H1 (cell line): ENCODE measurements around the gene LHFPL2. TPM values are rescaled to one million over a fixed set of nuclear protein-coding genes. Genes with fewer than 3 reads are reported as not detected.

ENCODE experiments used
- CTCF ChIA-PET: fragments of 300-600 bp; sonication (Branson Sonifier 250); formaldehyde crosslinking; loops from one replicate; lab custom pipeline; 2021; ENCODE audit not compliant: partially characterized antibody; lab: Charles Lee
- POLR2A ChIA-PET: fragments of 300-600 bp; sonication (Branson Sonifier 250); formaldehyde crosslinking; loops from one replicate; lab custom pipeline; 2021; ENCODE audit warnings: inconsistent platforms; ENCODE audit not compliant: partially characterized antibody; lab: Charles Lee
- DNase-seq, 2 experiments: peaks; one replicate each; pipeline versions ENCODE4 v3.0.0 to v3.0.0-alpha.2; 2010 to 2022; ENCODE audit warnings: low spot score in 2 of 2, low read depth in 1 of 2, mixed read lengths in 1 of 2
- FAIRE-seq: peaks from 2 replicates; lab custom pipeline; 2011; peaks lifted over from hg19 to GRCh38; lab: Jason Lieb, UNC
- H2AFZ ChIP-seq: 2 replicates; pipeline ENCODE4 v1.8.1; 2012; ENCODE audit warnings: low read length, inconsistent platforms
- H2AK5ac ChIP-seq: 2 replicates; pipeline ENCODE4 v1.6.1; 2013; ENCODE audit warnings: low read depth, low read length
- H2BK120ac ChIP-seq: replicated peaks from 2 replicates; pipeline ENCODE3; 2013; ENCODE audit warnings: low read depth, low read length, inconsistent platforms
- H2BK12ac ChIP-seq: 2 replicates; pipeline ENCODE4 v1.6.1; 2013; ENCODE audit warnings: low read depth, low read length
- H2BK15ac ChIP-seq: 2 replicates; pipeline ENCODE4 v1.6.1; 2013; ENCODE audit warnings: low read length
- H2BK20ac ChIP-seq: 2 replicates; pipeline ENCODE4 v1.6.1; 2013; ENCODE audit warnings: low read length
- H2BK5ac ChIP-seq: 2 replicates; pipeline ENCODE4 v1.6.1; 2013; ENCODE audit warnings: low read depth, low read length
- H3K14ac ChIP-seq: 2 replicates; pipeline ENCODE4 v1.6.1; 2013; ENCODE audit warnings: inconsistent platforms; ENCODE audit not compliant: insufficient read length
- H3K18ac ChIP-seq: 2 replicates; pipeline ENCODE4 v1.6.1; 2013; ENCODE audit warnings: low read length; ENCODE audit errors: extremely low read depth
- H3K23ac ChIP-seq: 2 replicates; pipeline ENCODE4 v1.6.1; 2013; ENCODE audit warnings: inconsistent platforms; ENCODE audit not compliant: insufficient read length
- H3K23me2 ChIP-seq: 2 replicates; pipeline ENCODE4 v1.6.1; 2013; ENCODE audit warnings: low read depth, low read length
- H3K27ac ChIP-seq: 2 replicates; pipeline ENCODE4 v1.6.1; 2011; ENCODE audit warnings: low read depth, low read length, inconsistent platforms
- H3K27me3 ChIP-seq, 4 experiments: replicated peaks in 1 of 4; 1 replicate in 1 of 4; 2 replicates in 3 of 4; pipeline versions ENCODE4 v1.6.1 to v1.8.1; 2011 to 2013; ENCODE audit warnings: low read length in 3 of 4, mild to moderate bottlenecking in 3 of 4, inconsistent platforms in 2 of 4, mixed read lengths in 2 of 4, moderate library complexity in 1 of 4; ENCODE audit not compliant: control insufficient read depth in 3 of 4, insufficient read depth in 3 of 4; ENCODE audit errors: extremely low read depth in 1 of 4
- H3K36me3 ChIP-seq, 4 experiments: 2 replicates each; pipeline versions ENCODE4 v1.6.1 to v1.8.1; 2011 to 2013; ENCODE audit warnings: mild to moderate bottlenecking in 4 of 4, low read length in 3 of 4, moderate library complexity in 2 of 4, control low read depth in 1 of 4, inconsistent platforms in 1 of 4; ENCODE audit not compliant: insufficient read depth in 4 of 4, control insufficient read depth in 2 of 4
- H3K4ac ChIP-seq: replicated peaks from 2 replicates; pipeline ENCODE3; 2013; ENCODE audit warnings: low read length, low read depth, mixed read lengths, inconsistent platforms; ENCODE audit not compliant: insufficient read length
- H3K4me1 ChIP-seq, 4 experiments: replicated peaks in 1 of 4; 1 replicate in 1 of 4; 2 replicates in 3 of 4; pipeline versions ENCODE4 v1.6.1 to v1.8.1; 2011 to 2013; ENCODE audit warnings: low read length in 3 of 4, inconsistent platforms in 2 of 4, mixed read lengths in 1 of 4; ENCODE audit not compliant: insufficient read depth in 4 of 4, control insufficient read depth in 3 of 4
- H3K4me2 ChIP-seq, 2 experiments: 2 replicates each; pipeline versions ENCODE4 v1.6.1 to v1.8.1; 2011 to 2013; ENCODE audit warnings: low read depth in 2 of 2, low read length in 2 of 2, control low read depth in 1 of 2, inconsistent platforms in 1 of 2, mild to moderate bottlenecking in 1 of 2; ENCODE audit not compliant: insufficient read depth in 1 of 2
- H3K4me3 ChIP-seq, 4 experiments: fragments of 200-600, 300-600 bp in 1 of 4; sonication (generic), shearing (Covaris generic), sonication (Bioruptor Twin) in 1 of 4; 2 replicates each; pipeline versions ENCODE4 v1.5.1 to v1.8.1; 2011 to 2016; ENCODE audit warnings: low read length in 4 of 4, low read depth in 3 of 4, control low read depth in 2 of 4, inconsistent platforms in 2 of 4, mild to moderate bottlenecking in 2 of 4, mixed read lengths in 1 of 4, moderate library complexity in 1 of 4; ENCODE audit not compliant: insufficient read depth in 2 of 4; ENCODE audit errors: extremely low read depth in 1 of 4
- H3K56ac ChIP-seq: replicated peaks from 2 replicates; pipeline ENCODE3; 2013; ENCODE audit warnings: low read depth, mild to moderate bottlenecking, mixed read lengths, low read length, inconsistent platforms; ENCODE audit not compliant: insufficient read length
- H3K79me1 ChIP-seq: 2 replicates; pipeline ENCODE4 v1.6.1; 2013; ENCODE audit warnings: low read depth, low read length, control low read depth
- H3K79me2 ChIP-seq, 2 experiments: 2 replicates each; pipeline versions ENCODE4 v1.6.1 to v1.8.1; 2012 to 2013; ENCODE audit warnings: low read length in 2 of 2, mild to moderate bottlenecking in 2 of 2, inconsistent platforms in 1 of 2; ENCODE audit not compliant: insufficient read depth in 2 of 2, control insufficient read depth in 1 of 2
- H3K9ac ChIP-seq, 4 experiments: replicated peaks in 1 of 4; 1 replicate in 1 of 4; 2 replicates in 3 of 4; pipeline versions ENCODE4 v1.6.1 to v1.8.1; 2011 to 2013; ENCODE audit warnings: low read depth in 3 of 4, low read length in 3 of 4, control low read depth in 2 of 4, mild to moderate bottlenecking in 2 of 4, moderate library complexity in 2 of 4, inconsistent platforms in 1 of 4; ENCODE audit errors: extremely low read depth in 1 of 4
- H3K9me3 ChIP-seq, 2 experiments: 2 replicates each; pipeline versions ENCODE4 v1.6.1 to v1.8.1; 2012 to 2013; ENCODE audit warnings: mild to moderate bottlenecking in 2 of 2, moderate library complexity in 2 of 2, control low read depth in 1 of 2, inconsistent platforms in 1 of 2, low read depth in 1 of 2, low read length in 1 of 2, mixed read lengths in 1 of 2; ENCODE audit not compliant: insufficient read depth in 2 of 2
- H4K20me1 ChIP-seq, 2 experiments: replicated peaks in 1 of 2; 2 replicates each; pipeline versions ENCODE3 to v1.8.1; 2011 to 2013; ENCODE audit warnings: inconsistent platforms in 2 of 2, low read length in 2 of 2, mild to moderate bottlenecking in 1 of 2; ENCODE audit not compliant: insufficient read depth in 2 of 2, control insufficient read depth in 1 of 2
- H4K5ac ChIP-seq: 2 replicates; pipeline ENCODE4 v1.6.1; 2013; ENCODE audit warnings: low read length, low read depth, mixed read lengths, inconsistent platforms; ENCODE audit not compliant: insufficient read length
- H4K8ac ChIP-seq: 2 replicates; pipeline ENCODE4 v1.8.0; 2013; ENCODE audit warnings: mild to moderate bottlenecking, moderate library complexity, low read length, inconsistent platforms; ENCODE audit not compliant: insufficient read depth; ENCODE audit errors: extremely low read depth
- H4K91ac ChIP-seq: replicated peaks from 2 replicates; pipeline ENCODE3; 2013; ENCODE audit warnings: low read length, mixed read lengths, inconsistent platforms; ENCODE audit not compliant: insufficient read length
- BCL11A ChIP-seq, 2 experiments: IDR thresholded peaks; one replicate each; pipeline ENCODE4 v1.6.1; 2011; ENCODE audit warnings: low read depth in 2 of 2, low read length in 2 of 2, mild to moderate bottlenecking in 2 of 2
- CBX8 ChIP-seq: fragments of 300-800, 300-1000 bp; sonication (generic); IDR thresholded peaks from 2 replicates; pipeline ENCODE4 v1.7.1; 2016; ENCODE audit warnings: low read depth, low read length, borderline replicate concordance
- EGR1 ChIP-seq: IDR thresholded peaks from 2 replicates; pipeline ENCODE4 v1.6.1; 2011; ENCODE audit warnings: low read depth, low read length, borderline replicate concordance
- EZH2 ChIP-seq: fragments of 200-600 bp; sonication (generic); IDR thresholded peaks from 2 replicates; pipeline ENCODE4 v1.7.1; 2012; ENCODE audit warnings: low read depth, mild to moderate bottlenecking, moderate library complexity, low read length, inconsistent platforms; ENCODE audit not compliant: severe bottlenecking
- KDM4A ChIP-seq: IDR thresholded peaks from one replicate; pipeline ENCODE4 v1.7.1; 2012; ENCODE audit warnings: low read depth, mild to moderate bottlenecking, moderate library complexity, low read length, inconsistent platforms; ENCODE audit not compliant: severe bottlenecking
- MAFK ChIP-seq: IDR thresholded peaks from 2 replicates; pipeline ENCODE4 v1.6.1; 2012; ENCODE audit warnings: low read depth, mild to moderate bottlenecking, improper control_type of control experiment, low read length
- MAX ChIP-seq: IDR thresholded peaks from 2 replicates; pipeline ENCODE4 v1.6.1; 2012; ENCODE audit warnings: inconsistent platforms
- RBBP5 ChIP-seq: IDR thresholded peaks from 2 replicates; pipeline ENCODE4 v1.7.1; 2012; ENCODE audit warnings: low read depth, mild to moderate bottlenecking, inconsistent platforms, low read length, moderate library complexity, borderline replicate concordance
- SIN3A ChIP-seq, 2 experiments: IDR thresholded peaks in 1 of 2; conservative IDR thresholded peaks in 1 of 2; 2 replicates each; pipeline ENCODE4 v1.6.1; 2011 to 2012; ENCODE audit warnings: low read length in 2 of 2, improper control_type of control experiment in 1 of 2, low read depth in 1 of 2, mild to moderate bottlenecking in 1 of 2
- ZNF274 ChIP-seq: IDR thresholded peaks from 2 replicates; pipeline ENCODE4 v1.7.0; 2012; ENCODE audit warnings: low read length, borderline replicate concordance; ENCODE audit errors: extremely low read depth
- WGBS, 2 experiments: shearing (Covaris generic) in 1 of 2; methylation state at CpG; one replicate each; pipeline versions ENCODE4 v1.1.6 to v1.1.7; 2013 to 2015; ENCODE audit warnings: low lambda C conversion rate in 2 of 2, mixed read lengths in 2 of 2, inconsistent platforms in 1 of 2, low coverage in 1 of 2, missing lambda C conversion rate in 1 of 2; ENCODE audit not compliant: insufficient replicate concordance in 2 of 2, insufficient coverage in 1 of 2, insufficient read length in 1 of 2; ENCODE audit errors: extremely low coverage in 1 of 2, missing lambda C conversion rate in 1 of 2; 5-methylcytosine and 5-hydroxymethylcytosine counted together
- polyA plus RNA-seq, 7 experiments: library from polyadenylated mRNA; depleted of rRNA in 3 of 7; stranded (reverse) in 5 of 7; unstranded in 2 of 7; fragments of >200 nt in 5 of 7; fragments of 200-250 nt in 2 of 7; gene quantifications; 1 replicate in 5 of 7; 2 replicates in 1 of 7; 4 replicates in 1 of 7; pipeline versions ENCODE4 v1.2.1 to v1.2.3, GENCODE V29; 2011 to 2013; ENCODE audit warnings: missing spikeins in 2 of 7, mixed read lengths in 2 of 7
- total RNA-seq: library from RNA; stranded (reverse); fragmentation: NEBNext Ultra II Directional; extraction: Animal tissue kit (Norgen Biotek cat#: 25700); gene quantifications from 2 replicates; pipeline ENCODE4 v1.2.1, GENCODE V29; 2021

Gene LHFPL2
- total and polyA plus RNA-seq, 2 of the 8 experiments (the other 6 are each of a cell fraction or from before 2014, with no cell fraction given): 9.6 to 43.0 TPM

GRCh38 chr5:78667461-78668103 lies 19.0 kb upstream of the LHFPL2 start:
- no peaks in the 10 kb centered on the region for H3K79me2 ChIP-seq
- H3K4me3 ChIP-seq: no peak overlapping the region
- no peak for DNase-seq
- H3K27ac ChIP-seq: no peak overlapping the region
- H4K5ac ChIP-seq: no peak overlapping the region
- H2BK20ac ChIP-seq: no peak overlapping the region
- H4K20me1 ChIP-seq: no peaks in the 10 kb centered on the region
- no peak overlapping the region for H2AFZ ChIP-seq
- no peak overlapping the region for H2BK15ac ChIP-seq
- H3K14ac ChIP-seq: no peak overlapping the region
- FAIRE-seq: no peak
- no peak overlapping the region for H3K56ac ChIP-seq
- ChIA-PET CTCF (interaction anchor here (0.6 to 1.2 kb wide), 3 partner anchors 26 to 160 kb away, joined by 3 read pairs; no protein-coding TSS in a partner anchor), POLR2A (no interaction called here)
- no peak overlapping the region for H2BK12ac ChIP-seq
- TF ChIP-seq SIN3A (conservative IDR thresholded peaks at IDR 0.05 in 1 of 2, IDR thresholded peaks at IDR 0.05 in 1 of 2; ENCODE audit: low read depth in 1 of 2, low read length in 2 of 2): no peak
- TF ChIP-seq BCL11A (IDR thresholded peaks at IDR 0.05; ENCODE audit: low read depth in 2 of 2, low read length in 2 of 2): no peak
- no peak for TF ChIP-seq MAFK
- TF ChIP-seq ZNF274: no peak
- TF ChIP-seq KDM4A: no peak
- TF ChIP-seq CBX8: no peak
- TF ChIP-seq RBBP5: no peak
- no peak for TF ChIP-seq EGR1
- TF ChIP-seq MAX: no peak
- TF ChIP-seq EZH2: no peak
- H3K23ac ChIP-seq: no peak overlapping the region
- no peak overlapping the region for H4K8ac ChIP-seq
- no peaks in the 10 kb centered on the region for H3K9me3 ChIP-seq
- H3K79me1 ChIP-seq: no peaks in the 10 kb centered on the region
- H3K9ac ChIP-seq: no peak overlapping the region
- H3K36me3 ChIP-seq: no peaks in the 10 kb centered on the region
- no peak overlapping the region for H3K4ac ChIP-seq
- H2BK5ac ChIP-seq: no peak overlapping the region
- no peaks in the 10 kb centered on the region for H3K27me3 ChIP-seq
- H2AK5ac ChIP-seq: no peak overlapping the region
- H4K91ac ChIP-seq: no peak overlapping the region
- no peaks in the 10 kb centered on the region for H3K23me2 ChIP-seq
- no peak overlapping the region for H2BK120ac ChIP-seq
- H3K4me1 ChIP-seq: peaks cover 0 to 2% (median 0%) of the 10 kb centered on the region in 4 experiments; a peak in 1 of 7 replicates
- 87% methylated on average over 5 of the region's 5 CpGs; no CpG with 5 or more reads in 1 of the 2 experiments for WGBS, 2 experiments
- H3K4me2 ChIP-seq: no peak overlapping the region
- H3K18ac ChIP-seq: no peak overlapping the region
